GM19043 (cell line): ENCODE data around the gene DIPK1A.

ENCODE experiments used
- ATAC-seq: cut with Tn5 transposase; IDR thresholded peaks from one replicate; pipeline ENCODE4 v1.9.1; 2021; ENCODE audit warnings: low read depth; ENCODE audit not compliant: unreplicated experiment

Gene DIPK1A

GRCh38 chr1:92881391-92881790 is 79.9 kb downstream of the DIPK1A start:
- no peak for ATAC-seq

DNA sequence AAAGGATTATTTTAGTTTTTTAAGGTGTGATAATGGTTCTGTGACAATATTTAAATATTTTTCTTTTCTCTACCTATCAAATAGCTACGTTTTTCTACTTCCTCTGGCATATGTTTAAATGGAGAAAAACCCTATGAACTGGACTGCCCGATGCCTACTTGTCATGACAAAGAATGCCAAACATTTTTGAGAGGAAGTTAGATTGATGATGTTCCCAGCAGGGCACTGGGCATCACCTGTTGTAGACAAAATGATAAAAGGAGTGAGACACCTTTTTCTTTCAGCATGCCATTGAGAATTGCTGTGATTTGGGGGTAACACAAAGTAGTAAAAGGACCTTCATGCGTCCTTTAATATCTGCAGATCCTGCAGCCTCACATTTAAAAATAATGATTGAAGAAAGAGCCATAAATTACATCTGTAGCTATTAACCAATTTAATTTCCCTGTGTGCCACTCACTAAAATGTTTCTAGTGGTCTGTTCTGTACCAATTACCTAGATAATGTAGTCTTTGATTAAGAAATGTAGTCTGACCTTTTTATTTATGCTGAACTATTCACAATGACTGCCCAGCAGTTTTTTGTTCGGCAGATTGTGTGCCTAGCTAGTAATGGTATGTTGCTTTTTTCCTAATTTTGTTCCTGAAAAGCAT is 81.8 kb downstream of the DIPK1A start:
- no peak for ATAC-seq

- no peak for ATAC-seq
These were observed 83.5 kb downstream of the DIPK1A start for GRCh38 chr1:92877792-92878191.

DNA sequence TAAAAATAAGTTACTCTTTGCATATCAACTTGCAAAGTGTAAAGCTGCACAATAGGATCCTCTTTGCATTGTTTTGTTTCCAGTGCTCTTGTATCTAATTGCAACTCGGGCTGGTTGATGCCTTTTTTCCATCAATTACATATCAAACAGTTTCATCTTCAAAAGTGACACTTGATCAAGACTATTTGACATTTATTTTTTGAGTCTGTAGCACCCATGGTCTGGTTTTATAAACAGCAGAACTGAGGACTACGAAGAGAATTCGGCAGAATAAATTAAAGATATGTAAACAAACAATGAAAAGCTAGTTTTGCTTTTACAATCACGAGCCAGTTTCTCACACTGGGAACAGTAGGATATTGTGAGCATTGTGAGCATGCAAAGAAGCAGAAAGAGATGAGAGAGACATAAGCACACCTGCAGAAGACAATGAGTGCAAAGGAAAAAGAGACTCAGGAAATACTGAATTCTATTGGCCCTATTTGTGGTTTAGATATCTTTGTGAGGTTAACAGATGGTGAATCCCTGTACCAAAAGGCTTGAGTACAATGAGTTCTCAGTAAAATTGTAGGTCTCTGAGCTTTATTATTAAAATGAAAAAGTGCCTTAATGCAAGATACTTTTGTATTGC is 84.1 kb downstream of the DIPK1A start:
- no peak for ATAC-seq

GRCh38 chr1:92876351-92876750 is 84.9 kb downstream of the DIPK1A start:
- no peak for ATAC-seq

- ATAC-seq: no peak
These were observed 86.3 kb downstream of the DIPK1A start for GRCh38 chr1:92874987-92875386.

- ATAC-seq: no peak
These were observed 88.5 kb downstream of the DIPK1A start for GRCh38 chr1:92872719-92873118.

DNA sequence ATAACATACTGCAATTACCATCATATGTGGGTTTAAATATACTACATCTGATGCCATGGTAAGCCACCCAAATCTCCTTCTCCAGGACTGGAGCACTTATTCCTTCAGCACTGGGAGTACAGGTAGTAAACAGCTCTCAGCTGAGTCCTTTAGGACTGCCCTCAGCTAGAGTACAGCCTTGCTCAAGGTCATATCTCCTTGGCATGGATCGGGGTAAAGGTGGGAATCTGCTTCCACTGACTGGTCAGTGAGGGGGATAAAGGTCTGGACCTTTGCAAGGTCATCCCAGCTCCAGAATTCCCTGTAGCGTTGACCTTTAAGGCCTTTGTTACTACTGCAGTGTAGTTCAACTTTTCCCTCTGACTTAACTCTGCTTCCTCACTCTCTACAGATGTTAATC is 90.7 kb downstream of the DIPK1A start:
- no peak for ATAC-seq

DNA sequence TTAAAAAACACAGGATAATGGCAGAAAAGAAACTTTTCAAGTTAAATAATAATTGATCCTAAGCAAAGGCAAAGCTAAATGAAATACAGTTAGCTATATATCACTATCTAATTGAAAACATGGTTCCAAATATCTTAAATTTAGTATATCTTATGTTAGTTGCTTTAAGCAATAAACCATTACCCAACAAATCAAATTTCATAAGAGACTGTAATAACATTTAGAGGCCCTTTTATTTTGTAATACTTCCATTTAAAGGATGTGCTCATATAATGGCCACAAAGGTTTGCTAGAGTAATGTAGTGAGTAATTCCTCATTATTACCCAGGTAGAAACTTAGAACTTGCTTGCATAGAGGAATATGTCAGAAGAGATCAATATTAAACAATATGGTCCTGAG is 97.1 kb downstream of the DIPK1A start:
- no peak for ATAC-seq

GRCh38 chr1:92862605-92863004 is 98.7 kb downstream of the DIPK1A start:
- no peak for ATAC-seq

GRCh38 chr1:92859400-92860039 is 101.7 kb downstream of the DIPK1A start:
- ATAC-seq: no peak

GRCh38 chr1:92858564-92859399 is 102.5 kb downstream of the DIPK1A start:
- ATAC-seq: peak; percentile 61

GRCh38 chr1:92857817-92858216 is 103.4 kb downstream of the DIPK1A start:
- no peak for ATAC-seq

GRCh38 chr1:92855236-92855635 is 106.0 kb downstream of the DIPK1A start:
- no peak for ATAC-seq

- ATAC-seq: no peak
These were observed 107.0 kb downstream of the DIPK1A start for GRCh38 chr1:92854101-92854785.

- ATAC-seq: no peak
These were observed 108.0 kb downstream of the DIPK1A start for GRCh38 chr1:92853299-92853698.

- ATAC-seq: no peak
These were observed 109.5 kb downstream of the DIPK1A start for GRCh38 chr1:92851729-92852128.

GRCh38 chr1:92850019-92850418 is 111.2 kb downstream of the DIPK1A start:
- ATAC-seq: no peak

- ATAC-seq: no peak
These were observed 113.1 kb downstream of the DIPK1A start for GRCh38 chr1:92848201-92848600.

DNA sequence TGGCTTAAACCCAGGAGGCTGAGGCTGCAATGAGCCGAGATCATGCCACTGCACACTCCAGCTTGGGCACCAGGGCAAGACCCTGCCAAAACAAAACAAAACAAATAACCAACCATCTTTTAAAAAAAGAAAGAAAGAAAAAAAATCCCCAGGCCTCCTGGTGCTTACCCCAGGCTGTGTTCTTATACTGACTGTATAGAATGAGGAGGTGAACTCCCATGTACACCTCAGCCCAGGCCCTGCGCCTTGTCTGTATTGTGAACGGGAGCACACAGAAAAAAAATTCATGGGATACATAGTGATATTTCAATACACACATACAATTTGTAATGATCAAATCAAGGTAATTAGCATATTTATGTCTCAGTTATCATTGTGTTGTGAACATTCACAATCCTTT is 115.4 kb downstream of the DIPK1A start:
- no peak for ATAC-seq

DNA sequence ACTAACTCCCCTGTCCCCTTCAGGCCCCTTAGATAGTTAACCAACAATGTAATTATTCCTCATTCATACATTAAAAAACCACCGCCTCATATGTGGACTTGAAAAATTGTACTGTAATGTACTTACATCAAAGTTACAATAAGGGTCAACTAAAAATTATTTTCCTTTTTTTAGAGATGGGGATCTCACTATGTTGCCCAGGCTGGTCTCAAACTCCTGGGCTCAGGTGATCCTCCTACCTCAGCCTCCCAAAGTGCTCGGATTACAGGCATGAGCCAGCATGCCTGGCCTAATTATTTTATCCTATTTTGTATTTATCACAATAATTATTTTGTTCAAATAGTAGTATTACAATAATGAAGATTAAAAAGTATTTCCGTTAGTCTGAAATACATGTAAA is 116.8 kb downstream of the DIPK1A start:
- ATAC-seq: no peak
